PFSK-1 (cell line): ENCODE data around the gene STK32B.

Experiments used
- POLR2AphosphoS5 ChIP-seq: IDR thresholded peaks from 2 replicates; pipeline ENCODE4 v1.6.1; 2012; ENCODE audit warnings: low read depth, mild to moderate bottlenecking, control low read depth, low read length, moderate library complexity
- SIN3A ChIP-seq: IDR thresholded peaks from 2 replicates; pipeline ENCODE4 v1.6.1; 2012; ENCODE audit warnings: mild to moderate bottlenecking, low read length, moderate library complexity, borderline replicate concordance; ENCODE audit not compliant: insufficient read depth
- TAF1 ChIP-seq: IDR thresholded peaks from 2 replicates; pipeline ENCODE4 v1.6.1; 2012; ENCODE audit warnings: low read length, control low read depth, borderline replicate concordance; ENCODE audit not compliant: insufficient read depth
- TF ChIP-seq, protein P1 (sequence below), 2 experiments: IDR thresholded peaks; 2 replicates each; pipeline versions ENCODE4 v1.6.1 to v1.8.0; 2011 to 2012; ENCODE audit warnings: low read depth in 2 of 2, low read length in 2 of 2, control low read depth in 1 of 2, inconsistent platforms in 1 of 2, mild to moderate bottlenecking in 1 of 2, moderate library complexity in 1 of 2; ENCODE audit not compliant: insufficient read depth in 1 of 2

DNA sequence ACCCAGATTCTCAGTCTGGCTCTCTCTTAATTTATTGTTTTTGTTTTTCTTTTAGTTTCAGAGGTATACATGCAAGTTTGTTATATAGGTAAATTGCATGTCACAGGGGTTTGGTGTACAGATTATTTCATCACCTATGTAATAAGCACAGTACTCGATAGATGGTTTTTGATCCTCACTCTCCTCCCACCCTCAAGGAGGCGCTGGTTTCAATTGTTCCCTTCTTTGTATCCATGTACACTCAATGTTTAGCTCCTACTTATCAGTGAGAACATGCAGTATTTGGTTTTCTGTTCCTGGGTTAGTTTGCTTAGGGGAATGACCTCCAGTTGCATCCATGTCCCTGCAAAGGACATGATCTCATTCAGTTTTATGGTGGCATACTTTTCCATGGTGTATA is 198.4 kb downstream of the STK32B start:
- TF ChIP-seq POLR2AphosphoS5, result no peak
- TF ChIP-seq TAF1, result no peak
- TF ChIP-seq, protein P1, sequence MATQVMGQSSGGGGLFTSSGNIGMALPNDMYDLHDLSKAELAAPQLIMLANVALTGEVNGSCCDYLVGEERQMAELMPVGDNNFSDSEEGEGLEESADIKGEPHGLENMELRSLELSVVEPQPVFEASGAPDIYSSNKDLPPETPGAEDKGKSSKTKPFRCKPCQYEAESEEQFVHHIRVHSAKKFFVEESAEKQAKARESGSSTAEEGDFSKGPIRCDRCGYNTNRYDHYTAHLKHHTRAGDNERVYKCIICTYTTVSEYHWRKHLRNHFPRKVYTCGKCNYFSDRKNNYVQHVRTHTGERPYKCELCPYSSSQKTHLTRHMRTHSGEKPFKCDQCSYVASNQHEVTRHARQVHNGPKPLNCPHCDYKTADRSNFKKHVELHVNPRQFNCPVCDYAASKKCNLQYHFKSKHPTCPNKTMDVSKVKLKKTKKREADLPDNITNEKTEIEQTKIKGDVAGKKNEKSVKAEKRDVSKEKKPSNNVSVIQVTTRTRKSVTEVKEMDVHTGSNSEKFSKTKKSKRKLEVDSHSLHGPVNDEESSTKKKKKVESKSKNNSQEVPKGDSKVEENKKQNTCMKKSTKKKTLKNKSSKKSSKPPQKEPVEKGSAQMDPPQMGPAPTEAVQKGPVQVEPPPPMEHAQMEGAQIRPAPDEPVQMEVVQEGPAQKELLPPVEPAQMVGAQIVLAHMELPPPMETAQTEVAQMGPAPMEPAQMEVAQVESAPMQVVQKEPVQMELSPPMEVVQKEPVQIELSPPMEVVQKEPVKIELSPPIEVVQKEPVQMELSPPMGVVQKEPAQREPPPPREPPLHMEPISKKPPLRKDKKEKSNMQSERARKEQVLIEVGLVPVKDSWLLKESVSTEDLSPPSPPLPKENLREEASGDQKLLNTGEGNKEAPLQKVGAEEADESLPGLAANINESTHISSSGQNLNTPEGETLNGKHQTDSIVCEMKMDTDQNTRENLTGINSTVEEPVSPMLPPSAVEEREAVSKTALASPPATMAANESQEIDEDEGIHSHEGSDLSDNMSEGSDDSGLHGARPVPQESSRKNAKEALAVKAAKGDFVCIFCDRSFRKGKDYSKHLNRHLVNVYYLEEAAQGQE (IDR thresholded peaks at IDR 0.05; ENCODE audit: insufficient read depth in 1 of 2, low read depth in 2 of 2, low read length in 2 of 2), result no peak
- no peak for TF ChIP-seq SIN3A
